ENCODE data around the gene TLCD3B.
"Not testable (repeated sequence)": the region's sequence is repeated elsewhere in the genome, so short reads cannot be mapped to it uniquely, and the experiment has no call there.

TLCD3B gene

GRCh38 chr16:30025156-30025555 is 5.9 kb downstream of the TLCD3B start:
- FAIRE-seq, result no peak

GRCh38 chr16:30024451-30024850 is 6.6 kb downstream of the TLCD3B start:
- no peak for FAIRE-seq

GRCh38 chr16:30023586-30023985 is 7.5 kb downstream of the TLCD3B start:
- no peak for FAIRE-seq

GRCh38 chr16:30022887-30023286 is 8.2 kb downstream of the TLCD3B start, which contains the start of gene C16orf92:
C16orf92 (plus strand) TSS chr16:30023198; CDS start chr16:30023341, 143 bp downstream.
- no peak for FAIRE-seq

- FAIRE-seq, result no peak
These were observed 12.3 kb downstream of the TLCD3B start for GRCh38 chr16:30018731-30019158.

GRCh38 chr16:30017937-30018336 is 13.1 kb downstream of the TLCD3B start:
- FAIRE-seq, result not testable (repeated sequence)

- no peak for FAIRE-seq
These were observed 13.8 kb downstream of the TLCD3B start for GRCh38 chr16:30017277-30017656.

- FAIRE-seq, result no peak
These were observed 14.4 kb downstream of the TLCD3B start for GRCh38 chr16:30016555-30017276.

- FAIRE-seq, result not testable (repeated sequence)
These were observed 15.6 kb downstream of the TLCD3B start for GRCh38 chr16:30015450-30015849.

- not testable (repeated sequence) for FAIRE-seq
These were observed 18.5 kb downstream of the TLCD3B start for GRCh38 chr16:30012598-30012997.

GRCh38 chr16:30011714-30012504 is 19.2 kb downstream of the TLCD3B start:
- no peak for FAIRE-seq

- FAIRE-seq, result no peak
These were observed 20.0 kb downstream of the TLCD3B start, which contains the start of gene DOC2A for GRCh38 chr16:30010844-30011713. DOC2A (minus strand) TSS chr16:30011027; CDS start chr16:30010222, 805 bp downstream.

- no peak for FAIRE-seq
These were observed 20.9 kb downstream of the TLCD3B start for GRCh38 chr16:30009990-30010843.

GRCh38 chr16:30009085-30009862 is 21.8 kb downstream of the TLCD3B start:
- no peak for FAIRE-seq

- no peak for FAIRE-seq
These were observed 23.6 kb downstream of the TLCD3B start for GRCh38 chr16:30007378-30007895.

GRCh38 chr16:30006659-30007377 is 24.3 kb downstream of the TLCD3B start:
- no peak for FAIRE-seq

- no peak for FAIRE-seq
These were observed 25.0 kb downstream of the TLCD3B start for GRCh38 chr16:30006095-30006473.

GRCh38 chr16:30005341-30006094 is 25.6 kb downstream of the TLCD3B start:
- FAIRE-seq, result no peak

- no peak for FAIRE-seq
These were observed 26.2 kb downstream of the TLCD3B start for GRCh38 chr16:30004811-30005242.

Data from TTC549 (cell line).